Measurements from ENCODE around the gene PPP2R1A. TPM values are rescaled to one million over a fixed set of nuclear protein-coding genes. Genes with fewer than 3 reads are reported as not detected.

Gene PPP2R1A
- total RNA-seq, 1 donor from 2014 or later, result 302 TPM

DNA sequence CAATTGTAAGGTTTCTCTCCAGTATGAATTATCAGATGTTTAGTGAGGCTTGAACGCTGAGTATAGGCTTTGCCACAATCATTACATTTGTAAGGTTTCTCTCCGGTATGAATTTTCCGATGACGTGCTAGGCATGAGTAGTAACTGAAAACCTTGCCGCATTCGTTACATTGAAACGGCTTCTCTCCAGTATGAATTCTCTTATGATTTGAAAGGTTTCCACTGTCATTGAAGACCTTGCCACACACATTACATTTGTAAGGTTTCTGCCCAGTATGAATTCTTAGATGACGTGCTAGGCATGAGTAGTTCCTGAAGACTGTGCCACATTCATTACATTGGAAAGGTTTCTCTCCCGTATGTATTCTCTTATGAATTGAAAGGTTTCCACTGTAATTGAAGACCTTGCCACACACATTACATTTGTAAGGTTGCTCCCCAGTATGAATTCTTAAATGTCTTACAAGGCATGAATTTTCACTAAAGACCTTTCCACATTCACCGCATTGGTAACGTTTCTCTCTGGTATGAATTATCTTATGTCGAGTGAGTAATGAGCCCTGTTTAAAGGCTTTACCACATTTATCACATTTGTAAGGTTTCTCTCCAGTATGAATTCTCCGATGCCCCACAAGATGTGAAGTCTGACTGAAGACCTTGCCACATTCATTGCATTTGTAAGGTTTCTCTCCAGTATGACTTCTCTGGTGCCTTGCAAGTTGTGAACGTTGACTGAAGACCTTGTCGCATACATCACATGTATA is 34.1 kb upstream of the PPP2R1A start:
- H3K27me3 Mint-ChIP-seq (ENCODE audit: unreplicated experiment), result no peaks in the 10 kb centered on the region
- TF ChIP-seq, protein P1, sequence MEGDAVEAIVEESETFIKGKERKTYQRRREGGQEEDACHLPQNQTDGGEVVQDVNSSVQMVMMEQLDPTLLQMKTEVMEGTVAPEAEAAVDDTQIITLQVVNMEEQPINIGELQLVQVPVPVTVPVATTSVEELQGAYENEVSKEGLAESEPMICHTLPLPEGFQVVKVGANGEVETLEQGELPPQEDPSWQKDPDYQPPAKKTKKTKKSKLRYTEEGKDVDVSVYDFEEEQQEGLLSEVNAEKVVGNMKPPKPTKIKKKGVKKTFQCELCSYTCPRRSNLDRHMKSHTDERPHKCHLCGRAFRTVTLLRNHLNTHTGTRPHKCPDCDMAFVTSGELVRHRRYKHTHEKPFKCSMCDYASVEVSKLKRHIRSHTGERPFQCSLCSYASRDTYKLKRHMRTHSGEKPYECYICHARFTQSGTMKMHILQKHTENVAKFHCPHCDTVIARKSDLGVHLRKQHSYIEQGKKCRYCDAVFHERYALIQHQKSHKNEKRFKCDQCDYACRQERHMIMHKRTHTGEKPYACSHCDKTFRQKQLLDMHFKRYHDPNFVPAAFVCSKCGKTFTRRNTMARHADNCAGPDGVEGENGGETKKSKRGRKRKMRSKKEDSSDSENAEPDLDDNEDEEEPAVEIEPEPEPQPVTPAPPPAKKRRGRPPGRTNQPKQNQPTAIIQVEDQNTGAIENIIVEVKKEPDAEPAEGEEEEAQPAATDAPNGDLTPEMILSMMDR (IDR thresholded peaks at IDR 0.05; ENCODE audit: unreplicated experiment), result no peak
- peaks cover 82% of the 10 kb centered on the region for H3K36me3 Mint-ChIP-seq (ENCODE audit: low read depth, unreplicated experiment)
- peak overlapping the region; percentile 87 for H3K4me3 Mint-ChIP-seq (ENCODE audit: unreplicated experiment)
- DNase-seq (ENCODE audit: low spot score), result no peak
- H3K4me1 Mint-ChIP-seq (ENCODE audit: unreplicated experiment), result no peaks in the 10 kb centered on the region
- H3K27ac Mint-ChIP-seq (ENCODE audit: unreplicated experiment), result no peak overlapping the region
- peaks cover 58% of the 10 kb centered on the region for H3K9me3 Mint-ChIP-seq (ENCODE audit: unreplicated experiment)

DNA sequence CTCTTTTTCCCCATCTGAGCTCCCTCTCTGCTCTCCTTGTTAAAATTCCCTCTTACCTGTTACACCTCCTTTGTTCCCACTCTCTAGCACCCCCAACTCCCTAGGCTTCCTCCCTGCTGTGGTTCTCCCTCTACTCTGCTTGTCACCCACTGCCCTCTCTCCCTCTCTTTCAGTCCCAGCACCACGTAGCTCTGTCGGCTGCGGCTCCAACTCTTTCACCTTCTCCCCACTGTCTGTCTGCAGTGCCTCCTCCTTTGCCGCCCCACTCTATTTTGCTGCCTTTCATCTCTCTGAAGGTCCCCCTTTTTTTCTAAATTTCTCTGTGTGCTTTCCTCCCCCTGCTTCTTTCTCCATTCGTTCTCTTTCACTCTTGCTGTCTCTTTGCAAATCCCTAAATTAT is 19.5 kb upstream of the PPP2R1A start:
- TF ChIP-seq, protein P1 (IDR thresholded peaks at IDR 0.05; ENCODE audit: unreplicated experiment), result no peak
- Mint-ChIP-seq H3K27ac (ENCODE audit: unreplicated experiment) (peak overlapping the region; percentile 10), H3K27me3 (ENCODE audit: unreplicated experiment) (peaks cover 12% of the 10 kb centered on the region), H3K4me1 (ENCODE audit: unreplicated experiment) (peaks cover 19% of the 10 kb centered on the region), H3K4me3 (ENCODE audit: unreplicated experiment) (peak overlapping the region; percentile 100), H3K9me3 (ENCODE audit: unreplicated experiment) (no peaks in the 10 kb centered on the region), H3K36me3 (ENCODE audit: low read depth, unreplicated experiment) (peaks cover 23% of the 10 kb centered on the region)
- no peak for DNase-seq (ENCODE audit: low spot score)

DNA sequence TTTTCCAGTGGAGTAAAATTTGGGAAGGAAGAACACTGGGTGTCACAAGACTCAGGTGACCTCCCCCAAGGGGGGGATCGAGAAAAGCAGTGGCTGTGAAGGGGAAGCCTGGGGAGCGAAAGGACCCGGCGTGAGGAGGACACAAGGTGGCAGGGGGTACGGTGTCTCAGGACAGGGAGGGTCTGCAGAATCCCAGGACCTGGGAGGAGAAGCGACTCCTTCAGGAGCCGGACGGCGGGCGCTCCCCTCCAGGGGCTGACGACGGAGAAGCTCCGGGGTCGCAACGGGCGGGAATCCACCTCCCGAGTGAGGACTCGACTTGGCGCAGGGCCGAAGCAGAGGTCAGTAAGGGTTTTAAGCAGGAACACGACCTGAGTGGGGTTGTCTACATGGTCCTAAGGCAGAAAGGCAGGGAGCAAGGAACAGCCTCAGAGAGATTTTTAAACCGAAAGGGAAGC is 19.0 kb upstream of the PPP2R1A start:
- DNase-seq (ENCODE audit: low spot score), result peak; percentile 40
- TF ChIP-seq, protein P1 (IDR thresholded peaks at IDR 0.05; ENCODE audit: unreplicated experiment), result no peak
- H3K9me3 Mint-ChIP-seq (ENCODE audit: unreplicated experiment), result no peaks in the 10 kb centered on the region
- peaks cover 19% of the 10 kb centered on the region for H3K4me1 Mint-ChIP-seq (ENCODE audit: unreplicated experiment)
- H3K27ac Mint-ChIP-seq (ENCODE audit: unreplicated experiment), result peak overlapping the region; percentile 61
- H3K27me3 Mint-ChIP-seq (ENCODE audit: unreplicated experiment), result peaks cover 12% of the 10 kb centered on the region
- H3K36me3 Mint-ChIP-seq (ENCODE audit: low read depth, unreplicated experiment), result peaks cover 19% of the 10 kb centered on the region
- H3K4me3 Mint-ChIP-seq (ENCODE audit: unreplicated experiment), result peak overlapping the region; percentile 100

DNA sequence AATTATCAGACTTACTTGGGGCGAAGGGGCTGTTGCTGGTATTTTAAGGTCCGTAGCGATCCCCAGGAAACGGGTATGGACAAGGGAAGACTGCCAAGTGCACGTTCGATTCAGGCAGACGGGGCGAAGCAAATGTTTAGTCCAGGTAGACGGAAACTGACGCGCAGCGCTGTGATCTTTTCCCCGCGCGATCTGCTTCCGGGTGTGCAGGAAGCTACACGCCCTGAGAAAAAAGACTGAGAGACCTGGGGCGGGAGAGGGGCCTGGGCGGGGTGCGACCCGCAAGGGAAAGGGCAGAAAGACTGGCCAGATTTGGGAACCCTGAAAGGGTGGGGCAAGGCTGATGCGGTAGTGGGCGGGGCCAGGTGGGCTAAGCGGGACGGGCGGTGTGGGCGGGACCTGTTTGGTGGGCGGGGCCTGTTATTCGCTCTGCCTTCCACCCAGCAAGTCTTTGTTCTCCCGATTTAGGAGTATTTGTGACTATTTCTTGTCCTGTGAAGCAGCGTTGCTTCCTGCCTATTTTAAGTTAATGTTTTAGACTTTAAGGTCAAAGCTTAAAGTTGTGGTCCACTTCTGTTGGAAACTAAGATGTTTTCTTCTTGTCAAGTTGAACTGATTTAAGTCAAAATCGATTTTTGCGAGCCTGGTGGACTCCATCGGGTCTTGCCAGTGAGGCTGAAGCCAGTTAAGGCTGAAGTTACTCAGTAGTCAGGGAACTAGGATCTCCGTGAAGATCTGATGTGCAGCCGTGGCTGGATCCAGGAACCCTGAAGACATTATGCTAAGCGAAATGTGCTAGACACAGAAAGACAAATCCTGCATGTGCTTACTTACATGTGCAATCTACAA is 18.3 kb upstream of the PPP2R1A start, which contains the start of gene ZNF836:
TSS of gene ZNF836 (minus strand) at position 301 of the 849 bp plus-strand sequence. CDS start 3,549 bp downstream, outside the sequence.
- TF ChIP-seq, protein P1 (IDR thresholded peaks at IDR 0.05; ENCODE audit: unreplicated experiment), result no peak
- Mint-ChIP-seq H3K36me3 (ENCODE audit: low read depth, unreplicated experiment) (peaks cover 19% of the 10 kb centered on the region), H3K9me3 (ENCODE audit: unreplicated experiment) (no peaks in the 10 kb centered on the region), H3K4me1 (ENCODE audit: unreplicated experiment) (peaks cover 19% of the 10 kb centered on the region), H3K4me3 (ENCODE audit: unreplicated experiment) (peak within 1 kb of the TSS; percentile 100), H3K27me3 (ENCODE audit: unreplicated experiment) (peaks cover 14% of the 10 kb centered on the region), H3K27ac (ENCODE audit: unreplicated experiment) (peak within 1 kb of the TSS; percentile 61)
- DNase-seq (ENCODE audit: low spot score), result peak; percentile 72
